Panc1 (cell line): Measurements from ENCODE around the gene MRPS7. TPM values are rescaled to one million over a fixed set of nuclear protein-coding genes. Genes with fewer than 3 reads are reported as not detected.
"Not testable (repeated sequence)": the region's sequence is repeated elsewhere in the genome, so short reads cannot be mapped to it uniquely, and the experiment has no call there.

Source experiments
- ATAC-seq: fragments of 200-7000 bp; cut with Tn5 transposase; 2 replicates; pipeline ENCODE4 v1.9.1; 2020; ENCODE audit warnings: mild to moderate bottlenecking, moderate library complexity
- BruUV-seq: library from RNA; stranded (reverse); fragments of 400-500 nt; replicated peaks from 2 replicates; lab custom pipeline; 2021; lab: Mats Ljungman, UMichigan
- CTCF ChIA-PET: fragments of 300-600 bp; sonication (Branson Sonifier 250); formaldehyde crosslinking; loops from one replicate; lab custom pipeline; 2022; ENCODE audit warnings: antibody characterized with exemption; lab: Charles Lee
- POLR2A ChIA-PET: fragments of 300-600 bp; sonication (Branson Sonifier 250); formaldehyde crosslinking; loops from one replicate; lab custom pipeline; 2022; ENCODE audit warnings: antibody characterized with exemption; lab: Charles Lee
- DNase-seq: peaks from one replicate; pipeline ENCODE4 v3.0.0-alpha.2; 2010; ENCODE audit warnings: low read depth, low spot score
- H3K27ac ChIP-seq: 2 replicates; pipeline ENCODE4 v1.5.1; 2011; ENCODE audit warnings: mild to moderate bottlenecking, low read length, inconsistent platforms
- H3K27me3 ChIP-seq: fragments of 200-500 bp; sonication (Bioruptor generic); 2 replicates; pipeline ENCODE4 v1.6.0; 2014; ENCODE audit warnings: low read length, inconsistent platforms; ENCODE audit not compliant: control insufficient read depth, insufficient read depth
- H3K36me3 ChIP-seq: fragments of 200-500 bp; sonication (Bioruptor generic); 2 replicates; pipeline ENCODE4 v1.5.1; 2014; ENCODE audit warnings: inconsistent platforms, mild to moderate bottlenecking, low read length, moderate library complexity; ENCODE audit not compliant: control insufficient read depth, insufficient read depth
- H3K4me1 ChIP-seq: 2 replicates; pipeline ENCODE4 v1.5.1; 2011; ENCODE audit warnings: inconsistent platforms, mild to moderate bottlenecking, low read length, moderate library complexity; ENCODE audit not compliant: control insufficient read depth, insufficient read depth
- H3K4me3 ChIP-seq, 2 experiments: 2 replicates each; pipeline ENCODE4 v1.5.1; 2011 to 2012; ENCODE audit warnings: low read depth in 2 of 2, low read length in 2 of 2, mild to moderate bottlenecking in 2 of 2, inconsistent platforms in 1 of 2, moderate library complexity in 1 of 2
- H3K9me3 ChIP-seq: fragments of 200-500 bp; sonication (Bioruptor generic); 2 replicates; pipeline ENCODE4 v1.5.1; 2014; ENCODE audit warnings: low read depth, mild to moderate bottlenecking, inconsistent platforms, low read length, moderate library complexity; ENCODE audit not compliant: control insufficient read depth, insufficient read depth
- CTCF ChIP-seq: fragments of 450-650 bp; IDR thresholded peaks from 2 replicates; pipeline ENCODE4 v1.5.1; 2017; ENCODE audit warnings: mild to moderate bottlenecking
- POLR2AphosphoS5 ChIP-seq: IDR thresholded peaks from 2 replicates; pipeline ENCODE4 v1.6.1; 2012; ENCODE audit warnings: mild to moderate bottlenecking, low read depth, low read length, moderate library complexity
- SIN3A ChIP-seq: IDR thresholded peaks from 2 replicates; pipeline ENCODE4 v1.6.1; 2012; ENCODE audit warnings: low read depth, mild to moderate bottlenecking, low read length, moderate library complexity, borderline replicate concordance; ENCODE audit not compliant: insufficient read depth
- TCF7L2 ChIP-seq: IDR thresholded peaks from 2 replicates; pipeline ENCODE4 v1.6.1; 2011; ENCODE audit warnings: mild to moderate bottlenecking, low read depth, low read length, inconsistent platforms
- in situ Hi-C: cut with HindIII; loops from 2 replicates; pipeline ENCODE4 v1.10.0; 2016; ENCODE audit warnings: low sequenced_read_pairs, low pct_unique_long_range_greater_than_20kb
- intact Hi-C: fragments of 100-400 bp; cut with micrococcal nuclease; formaldehyde crosslinking; loops from one replicate; pipeline ENCODE4 v1.10.0; 2022; ENCODE audit not compliant: unreplicated experiment
- total RNA-seq: library from RNA; stranded (reverse); gene quantifications from one replicate; pipeline ENCODE4 v1.2.1, GENCODE V29; 2021; ENCODE audit not compliant: unreplicated experiment
- TF ChIP-seq, protein P1 (sequence below), 2 experiments: IDR thresholded peaks; 2 replicates each; pipeline ENCODE4 v1.6.1; 2011 to 2012; ENCODE audit warnings: low read depth in 2 of 2, control low read depth in 1 of 2, low read length in 1 of 2, mild to moderate bottlenecking in 1 of 2, moderate library complexity in 1 of 2; ENCODE audit not compliant: insufficient read depth in 1 of 2

The MRPS7 gene
- total RNA-seq, 1 experiment from 2014 or later, result 85.0 TPM

DNA sequence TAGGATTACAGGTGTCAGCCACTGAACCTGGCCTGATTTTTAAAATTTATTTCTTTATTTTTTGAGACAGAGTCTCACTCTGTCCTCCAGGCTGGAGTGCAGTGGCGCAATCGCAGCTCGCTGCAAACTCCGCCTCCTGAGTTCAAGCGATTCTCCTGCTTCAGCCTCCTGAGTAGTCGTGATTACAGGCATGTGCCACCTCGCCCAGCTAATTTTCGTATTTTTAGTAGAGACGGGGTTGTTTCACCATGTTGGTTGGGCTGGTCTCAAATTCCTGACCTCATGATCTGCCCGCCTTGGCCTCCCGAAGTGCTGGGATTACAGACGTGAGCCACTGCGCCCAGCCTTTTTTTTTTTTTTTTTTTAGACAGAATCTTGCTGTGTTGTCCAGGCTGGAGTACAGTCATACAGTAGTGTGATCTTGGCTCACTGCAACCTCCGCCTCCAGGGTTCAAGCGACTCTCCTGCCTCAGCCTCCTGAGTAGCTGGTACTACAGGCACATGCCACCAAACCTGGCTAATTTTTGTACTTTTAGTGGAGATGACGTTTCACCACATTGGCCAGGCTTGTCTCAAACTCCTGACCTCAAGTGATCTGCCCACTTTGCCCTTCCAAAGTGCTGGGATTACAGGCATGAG is 31.2 kb downstream of the MRPS7 start:
- H3K9me3 ChIP-seq, intact Hi-C loops, H3K27ac ChIP-seq, H3K27me3 ChIP-seq, BruUV-seq, in situ Hi-C loops, H3K36me3 ChIP-seq, ATAC-seq, DNase-seq, H3K4me1 ChIP-seq, POLR2A ChIA-PET, H3K4me3 ChIP-seq: not testable (repeated sequence)
- CTCF ChIA-PET, result interaction anchor here (0.8 kb wide), 1 partner anchor 321 kb away, joined by 8 read pairs; no protein-coding TSS in a partner anchor

DNA sequence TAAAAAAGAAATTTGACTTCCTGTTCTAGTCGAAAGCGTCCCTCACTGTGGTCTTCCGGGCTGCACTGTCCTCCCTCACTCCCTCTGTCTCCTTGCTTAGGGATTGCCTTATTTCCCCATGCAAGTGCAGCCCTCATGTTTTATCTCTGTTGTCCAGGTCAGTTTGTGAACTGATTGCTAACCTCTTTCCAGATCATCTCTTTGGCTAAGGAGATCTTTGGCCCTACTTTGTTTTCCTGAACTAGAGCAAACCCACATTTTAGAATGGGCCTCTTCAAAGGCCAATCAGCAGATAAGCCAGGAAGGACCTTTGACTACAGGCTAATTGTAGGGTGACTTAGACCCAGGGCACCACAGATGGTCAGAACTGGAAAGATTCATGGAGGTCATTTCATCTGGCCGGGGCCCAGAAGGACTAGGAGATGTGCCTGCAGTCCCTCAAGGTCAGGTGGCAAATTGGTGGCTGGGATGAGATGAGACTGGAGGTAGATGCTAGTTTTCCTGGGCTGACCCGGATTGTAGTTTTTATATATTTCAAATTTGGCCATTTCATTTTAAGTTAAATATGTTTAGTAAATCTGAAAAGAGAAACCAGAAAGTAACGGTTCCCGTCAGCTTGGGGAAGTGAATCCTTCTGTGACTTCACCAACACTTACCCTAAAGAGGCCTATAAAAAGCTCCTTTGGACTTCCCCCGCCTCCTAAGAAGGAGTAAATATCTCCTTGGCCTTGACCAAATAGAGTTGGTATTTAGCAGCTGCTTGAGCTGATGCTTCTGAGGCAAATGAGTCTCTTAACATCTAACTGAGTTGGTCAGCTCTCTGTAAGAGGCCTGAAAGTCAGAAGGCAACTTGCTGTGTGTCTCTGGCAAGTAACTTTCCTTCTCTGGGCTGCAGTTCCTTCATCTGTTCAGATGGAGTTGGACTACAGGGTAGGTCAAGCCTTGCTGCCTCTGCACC is 33.8 kb downstream of the MRPS7 start:
- ChIA-PET POLR2A (interaction anchor here (1.0 kb wide), 1 partner anchor 11 kb away, joined by 3 read pairs; no protein-coding TSS in a partner anchor), CTCF (interaction anchor here (0.5 to 0.7 kb wide), 4 partner anchors 21 to 453 kb away, joined by 3 to 5 read pairs (median 4); no protein-coding TSS in a partner anchor)
- no TSS peak for BruUV-seq
- Histone ChIP-seq H3K9me3 (no peaks in the 10 kb centered on the region), H3K4me3 (no peak overlapping the region), H3K4me1 (no peaks in the 10 kb centered on the region), H3K27ac (no peak overlapping the region), H3K27me3 (no peaks in the 10 kb centered on the region), H3K36me3 (no peaks in the 10 kb centered on the region)
- TF ChIP-seq, protein P1, sequence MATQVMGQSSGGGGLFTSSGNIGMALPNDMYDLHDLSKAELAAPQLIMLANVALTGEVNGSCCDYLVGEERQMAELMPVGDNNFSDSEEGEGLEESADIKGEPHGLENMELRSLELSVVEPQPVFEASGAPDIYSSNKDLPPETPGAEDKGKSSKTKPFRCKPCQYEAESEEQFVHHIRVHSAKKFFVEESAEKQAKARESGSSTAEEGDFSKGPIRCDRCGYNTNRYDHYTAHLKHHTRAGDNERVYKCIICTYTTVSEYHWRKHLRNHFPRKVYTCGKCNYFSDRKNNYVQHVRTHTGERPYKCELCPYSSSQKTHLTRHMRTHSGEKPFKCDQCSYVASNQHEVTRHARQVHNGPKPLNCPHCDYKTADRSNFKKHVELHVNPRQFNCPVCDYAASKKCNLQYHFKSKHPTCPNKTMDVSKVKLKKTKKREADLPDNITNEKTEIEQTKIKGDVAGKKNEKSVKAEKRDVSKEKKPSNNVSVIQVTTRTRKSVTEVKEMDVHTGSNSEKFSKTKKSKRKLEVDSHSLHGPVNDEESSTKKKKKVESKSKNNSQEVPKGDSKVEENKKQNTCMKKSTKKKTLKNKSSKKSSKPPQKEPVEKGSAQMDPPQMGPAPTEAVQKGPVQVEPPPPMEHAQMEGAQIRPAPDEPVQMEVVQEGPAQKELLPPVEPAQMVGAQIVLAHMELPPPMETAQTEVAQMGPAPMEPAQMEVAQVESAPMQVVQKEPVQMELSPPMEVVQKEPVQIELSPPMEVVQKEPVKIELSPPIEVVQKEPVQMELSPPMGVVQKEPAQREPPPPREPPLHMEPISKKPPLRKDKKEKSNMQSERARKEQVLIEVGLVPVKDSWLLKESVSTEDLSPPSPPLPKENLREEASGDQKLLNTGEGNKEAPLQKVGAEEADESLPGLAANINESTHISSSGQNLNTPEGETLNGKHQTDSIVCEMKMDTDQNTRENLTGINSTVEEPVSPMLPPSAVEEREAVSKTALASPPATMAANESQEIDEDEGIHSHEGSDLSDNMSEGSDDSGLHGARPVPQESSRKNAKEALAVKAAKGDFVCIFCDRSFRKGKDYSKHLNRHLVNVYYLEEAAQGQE (IDR thresholded peaks at IDR 0.05; ENCODE audit: insufficient read depth in 1 of 2, low read depth in 2 of 2, low read length in 1 of 2), result no peak
- no peak for TF ChIP-seq SIN3A
- TF ChIP-seq CTCF, result no peak
- TF ChIP-seq TCF7L2, result no peak
- no peak for TF ChIP-seq POLR2AphosphoS5
- DNase-seq, result no peak
- in situ Hi-C loops (no loop called here), intact Hi-C loops (no loop called here)
- no peak for ATAC-seq
